GM20000 (cell line): ENCODE measurements around the gene ARIH1.

Experiments used
- DNase-seq: peaks from one replicate; pipeline ENCODE4 v3.0.0; 2012; ENCODE audit warnings: low spot score
- CTCF ChIP-seq: IDR thresholded peaks from 2 replicates; pipeline ENCODE4 v1.5.1; 2012; ENCODE audit warnings: mild to moderate bottlenecking, control low read depth; ENCODE audit errors: extremely low read depth, missing control alignments

The ARIH1 gene

GRCh38 chr15:72515591-72516389, 41.7 kb downstream of the ARIH1 start:
- no peak for DNase-seq
- TF ChIP-seq CTCF, result no peak

GRCh38 chr15:72516777-72517176, 42.6 kb downstream of the ARIH1 start:
- no peak for TF ChIP-seq CTCF
- DNase-seq, result peak; percentile 5

GRCh38 chr15:72521682-72522081, 47.6 kb downstream of the ARIH1 start:
- no peak for DNase-seq

GRCh38 chr15:72532991-72533601, 59.0 kb downstream of the ARIH1 start:
- TF ChIP-seq CTCF, result peak; percentile 51
- DNase-seq, result no peak

More at GRCh38 chr15:72521682-72522081, 47.6 kb downstream of the ARIH1 start:
- TF ChIP-seq CTCF, result no peak

GRCh38 chr15:72534523-72534922, 60.4 kb downstream of the ARIH1 start:
- no peak for DNase-seq
- TF ChIP-seq CTCF, result no peak

- no peak for DNase-seq
- no peak for TF ChIP-seq CTCF
Measured at GRCh38 chr15:72535911-72536310, 61.8 kb downstream of the ARIH1 start.

GRCh38 chr15:72536506-72536905, 62.4 kb downstream of the ARIH1 start:
- no peak for DNase-seq
- no peak for TF ChIP-seq CTCF
